A549 (cell line): ENCODE measurements around the gene RBSN.

Experiments used
- CEBPB ChIP-seq, 2 experiments: fragments of >200 bp in 1 of 2; sonication (Bioruptor Twin) in 1 of 2; formaldehyde crosslinking in 1 of 2; IDR thresholded peaks; 2 replicates each; pipeline ENCODE4 v1.6.1; 2012 to 2016
- CTCF ChIP-seq: fragments of >200 bp; sonication (Bioruptor Twin); formaldehyde crosslinking; IDR thresholded peaks from 3 replicates; pipeline ENCODE4 v1.5.1; 2016
- EP300 ChIP-seq, 2 experiments: fragments of >200 bp; sonication (Bioruptor Twin); formaldehyde crosslinking; IDR thresholded peaks; 2 replicates in 1 of 2; 3 replicates in 1 of 2; pipeline ENCODE4 v1.6.1; 2016 to 2017
- ESRRA ChIP-seq: fragments of 150-350 bp; IDR thresholded peaks from 2 replicates; pipeline ENCODE4 v1.6.1; 2014; ENCODE audit warnings: mild to moderate bottlenecking, low read length, borderline replicate concordance
- HOXA7 ChIP-seq: fragments of 250-450 bp; sonication (Bioruptor Pico); IDR thresholded peaks from 2 replicates; pipeline ENCODE4 v1.5.0; 2020; ENCODE audit warnings: mild to moderate bottlenecking, moderate library complexity
- JUN ChIP-seq, 2 experiments: fragments of >200 bp; sonication (Bioruptor Twin); formaldehyde crosslinking; IDR thresholded peaks; 2 replicates in 1 of 2; 3 replicates in 1 of 2; pipeline ENCODE4 v1.6.1; 2016 to 2017
- KDM5A ChIP-seq: fragments of 200-600 bp; sonication (generic); IDR thresholded peaks from 2 replicates; pipeline ENCODE4 v1.6.1; 2016; ENCODE audit warnings: antibody characterized with exemption, mild to moderate bottlenecking
- MYC ChIP-seq: IDR thresholded peaks from 2 replicates; pipeline ENCODE4 v1.6.1; 2012; ENCODE audit warnings: mild to moderate bottlenecking, inconsistent platforms, low read length, improper control_type of control experiment, borderline replicate concordance
- POLR2A ChIP-seq: IDR thresholded peaks from 2 replicates; pipeline ENCODE4 v1.6.1; 2012; ENCODE audit warnings: mild to moderate bottlenecking, low read length
- RAD21 ChIP-seq, 2 experiments: fragments of >200 bp in 1 of 2; sonication (Bioruptor Twin) in 1 of 2; formaldehyde crosslinking in 1 of 2; IDR thresholded peaks in 1 of 2; conservative IDR thresholded peaks in 1 of 2; 2 replicates in 1 of 2; 3 replicates in 1 of 2; pipeline ENCODE4 v1.6.1; 2012 to 2018; ENCODE audit warnings: inconsistent platforms in 1 of 2
- RCOR1 ChIP-seq: fragments of 150-350 bp; IDR thresholded peaks from 2 replicates; pipeline ENCODE4 v1.6.1; 2014; ENCODE audit warnings: antibody characterized with exemption, low read length, low read depth
- RNF2 ChIP-seq: fragments of 200-600 bp; sonication (generic); IDR thresholded peaks from 2 replicates; pipeline ENCODE4 v1.6.1; 2016; ENCODE audit warnings: low read depth, mild to moderate bottlenecking, antibody characterized with exemption, moderate library complexity, borderline replicate concordance
- TF ChIP-seq, protein P1 (sequence below): fragments of 150-350 bp; IDR thresholded peaks from 2 replicates; pipeline ENCODE4 v1.6.1; 2014; ENCODE audit warnings: low read depth, mild to moderate bottlenecking, low read length
- TF ChIP-seq, protein P2 (sequence below): fragments of 200-600 bp; sonication (generic); IDR thresholded peaks from 2 replicates; pipeline ENCODE4 v1.6.1; 2016; ENCODE audit warnings: antibody characterized with exemption, mild to moderate bottlenecking, moderate library complexity

DNA sequence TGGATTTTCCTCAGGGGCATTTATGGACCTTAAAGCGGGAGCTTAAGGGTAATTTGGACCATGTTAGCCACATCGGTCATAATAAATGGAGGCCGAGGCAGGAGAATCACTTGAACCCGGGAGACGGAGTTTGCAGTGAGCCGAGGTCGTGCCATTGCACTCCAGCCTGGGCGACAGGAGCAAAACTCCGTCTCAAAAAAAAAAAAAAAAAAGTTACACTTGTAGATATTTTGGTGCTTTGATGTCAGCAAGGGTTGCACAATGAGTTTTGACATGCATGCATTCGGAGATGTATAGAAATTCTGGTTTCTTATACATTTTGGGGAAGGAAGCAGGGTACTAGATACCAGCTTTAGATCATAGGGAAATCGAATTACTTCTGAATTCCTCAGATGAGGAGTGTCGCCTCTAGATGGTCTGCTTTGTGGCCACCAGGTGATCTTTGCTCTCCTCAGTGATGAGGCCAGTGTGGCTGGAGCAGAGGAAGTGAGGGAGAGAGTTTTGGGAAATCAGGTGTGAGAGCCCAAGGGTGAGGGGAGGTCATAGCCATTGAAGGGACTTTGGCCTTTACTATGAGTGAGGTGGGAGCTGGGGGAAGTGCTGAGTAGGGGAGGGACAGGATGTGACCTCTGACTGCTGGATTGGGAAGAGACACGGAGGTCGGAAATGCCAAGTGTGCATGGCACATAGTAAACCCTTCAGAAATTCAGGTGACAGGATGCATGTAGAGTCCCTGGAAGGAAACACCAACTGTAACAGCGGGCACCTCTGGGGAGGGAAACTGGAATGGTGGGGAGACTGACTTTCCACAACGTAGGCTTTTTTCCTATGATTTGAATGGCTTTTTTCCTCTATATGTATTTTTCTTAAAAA is 8.4 kb upstream of the RBSN start:
- TF ChIP-seq CTCF (no peak), EP300 (IDR thresholded peaks at IDR 0.05) (no peak), ESRRA (no peak), POLR2A (no peak), JUN (IDR thresholded peaks at IDR 0.05) (no peak), KDM5A (no peak), MYC (no peak), RAD21 (conservative IDR thresholded peaks at IDR 0.05 in 1 of 2, IDR thresholded peaks at IDR 0.05 in 1 of 2) (no peak), RNF2 (no peak), RCOR1 (no peak), CEBPB (IDR thresholded peaks at IDR 0.05) (no peak), HOXA7 (CRISPR knock-in tag) (no peak)
- TF ChIP-seq, protein P1, sequence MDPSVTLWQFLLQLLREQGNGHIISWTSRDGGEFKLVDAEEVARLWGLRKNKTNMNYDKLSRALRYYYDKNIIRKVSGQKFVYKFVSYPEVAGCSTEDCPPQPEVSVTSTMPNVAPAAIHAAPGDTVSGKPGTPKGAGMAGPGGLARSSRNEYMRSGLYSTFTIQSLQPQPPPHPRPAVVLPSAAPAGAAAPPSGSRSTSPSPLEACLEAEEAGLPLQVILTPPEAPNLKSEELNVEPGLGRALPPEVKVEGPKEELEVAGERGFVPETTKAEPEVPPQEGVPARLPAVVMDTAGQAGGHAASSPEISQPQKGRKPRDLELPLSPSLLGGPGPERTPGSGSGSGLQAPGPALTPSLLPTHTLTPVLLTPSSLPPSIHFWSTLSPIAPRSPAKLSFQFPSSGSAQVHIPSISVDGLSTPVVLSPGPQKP = no peak
- TF ChIP-seq, protein P2, sequence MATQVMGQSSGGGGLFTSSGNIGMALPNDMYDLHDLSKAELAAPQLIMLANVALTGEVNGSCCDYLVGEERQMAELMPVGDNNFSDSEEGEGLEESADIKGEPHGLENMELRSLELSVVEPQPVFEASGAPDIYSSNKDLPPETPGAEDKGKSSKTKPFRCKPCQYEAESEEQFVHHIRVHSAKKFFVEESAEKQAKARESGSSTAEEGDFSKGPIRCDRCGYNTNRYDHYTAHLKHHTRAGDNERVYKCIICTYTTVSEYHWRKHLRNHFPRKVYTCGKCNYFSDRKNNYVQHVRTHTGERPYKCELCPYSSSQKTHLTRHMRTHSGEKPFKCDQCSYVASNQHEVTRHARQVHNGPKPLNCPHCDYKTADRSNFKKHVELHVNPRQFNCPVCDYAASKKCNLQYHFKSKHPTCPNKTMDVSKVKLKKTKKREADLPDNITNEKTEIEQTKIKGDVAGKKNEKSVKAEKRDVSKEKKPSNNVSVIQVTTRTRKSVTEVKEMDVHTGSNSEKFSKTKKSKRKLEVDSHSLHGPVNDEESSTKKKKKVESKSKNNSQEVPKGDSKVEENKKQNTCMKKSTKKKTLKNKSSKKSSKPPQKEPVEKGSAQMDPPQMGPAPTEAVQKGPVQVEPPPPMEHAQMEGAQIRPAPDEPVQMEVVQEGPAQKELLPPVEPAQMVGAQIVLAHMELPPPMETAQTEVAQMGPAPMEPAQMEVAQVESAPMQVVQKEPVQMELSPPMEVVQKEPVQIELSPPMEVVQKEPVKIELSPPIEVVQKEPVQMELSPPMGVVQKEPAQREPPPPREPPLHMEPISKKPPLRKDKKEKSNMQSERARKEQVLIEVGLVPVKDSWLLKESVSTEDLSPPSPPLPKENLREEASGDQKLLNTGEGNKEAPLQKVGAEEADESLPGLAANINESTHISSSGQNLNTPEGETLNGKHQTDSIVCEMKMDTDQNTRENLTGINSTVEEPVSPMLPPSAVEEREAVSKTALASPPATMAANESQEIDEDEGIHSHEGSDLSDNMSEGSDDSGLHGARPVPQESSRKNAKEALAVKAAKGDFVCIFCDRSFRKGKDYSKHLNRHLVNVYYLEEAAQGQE = no peak
